Activated CD8-positive, alpha-beta T cell treated with anti-CD3 and anti-CD28 coated beads, Interleukin-2, amount 10 ng/mL, durations not matched to agents 7 days and 5 days (primary cell): Measurements from ENCODE around the gene MAD1L1. TPM values are rescaled to one million over a fixed set of nuclear protein-coding genes. Genes with fewer than 3 reads are reported as not detected.
A peak's percentile ranks its signal among the peaks of the same experiment; 100 is the strongest.

Experiments used
- ATAC-seq: fragments of 150-1000 bp; cut with Tn5 transposase; one replicate; pipeline ENCODE4 v1.10.0; 2021; ENCODE audit warnings: moderate library complexity
- CTCF ChIA-PET: fragments of 350-600 bp; sonication (Branson Sonifier 250); formaldehyde crosslinking; loops from one replicate; lab custom pipeline; 2021; ENCODE audit warnings: antibody characterized with exemption; lab: Charles Lee
- POLR2A ChIA-PET: fragments of 350-600 bp; sonication (Branson Sonifier 250); formaldehyde crosslinking; loops from one replicate; lab custom pipeline; 2021; ENCODE audit warnings: antibody characterized with exemption; lab: Charles Lee
- DNase-seq: peaks from one replicate; pipeline ENCODE4 v3.0.0-alpha.2; 2020
- H3K27ac Mint-ChIP-seq: one replicate; pipeline ENCODE4 v1.8.0; 2021; ENCODE audit warnings: mild to moderate bottlenecking, mixed read lengths
- H3K27me3 Mint-ChIP-seq: one replicate; pipeline ENCODE4 v1.8.0; 2021; ENCODE audit warnings: low read depth, mixed read lengths
- H3K36me3 Mint-ChIP-seq: one replicate; pipeline ENCODE4 v1.8.0; 2021; ENCODE audit warnings: low read depth, mixed read lengths
- H3K4me1 Mint-ChIP-seq: one replicate; pipeline ENCODE4 v1.8.0; 2021; ENCODE audit warnings: low read depth, mixed read lengths
- H3K4me3 Mint-ChIP-seq: one replicate; pipeline ENCODE4 v1.8.0; 2021; ENCODE audit warnings: mild to moderate bottlenecking, mixed read lengths
- H3K9me3 Mint-ChIP-seq: one replicate; pipeline ENCODE4 v1.8.0; 2022; ENCODE audit warnings: mixed read lengths; ENCODE audit not compliant: insufficient read depth
- total RNA-seq, 2 experiments: library from RNA; stranded (reverse); gene quantifications; one replicate each; pipeline ENCODE4 v1.2.3, GENCODE V29; 2021

The MAD1L1 gene
- total RNA-seq, 2 experiments from 2014 or later = 79.8 to 82.7 TPM

DNA sequence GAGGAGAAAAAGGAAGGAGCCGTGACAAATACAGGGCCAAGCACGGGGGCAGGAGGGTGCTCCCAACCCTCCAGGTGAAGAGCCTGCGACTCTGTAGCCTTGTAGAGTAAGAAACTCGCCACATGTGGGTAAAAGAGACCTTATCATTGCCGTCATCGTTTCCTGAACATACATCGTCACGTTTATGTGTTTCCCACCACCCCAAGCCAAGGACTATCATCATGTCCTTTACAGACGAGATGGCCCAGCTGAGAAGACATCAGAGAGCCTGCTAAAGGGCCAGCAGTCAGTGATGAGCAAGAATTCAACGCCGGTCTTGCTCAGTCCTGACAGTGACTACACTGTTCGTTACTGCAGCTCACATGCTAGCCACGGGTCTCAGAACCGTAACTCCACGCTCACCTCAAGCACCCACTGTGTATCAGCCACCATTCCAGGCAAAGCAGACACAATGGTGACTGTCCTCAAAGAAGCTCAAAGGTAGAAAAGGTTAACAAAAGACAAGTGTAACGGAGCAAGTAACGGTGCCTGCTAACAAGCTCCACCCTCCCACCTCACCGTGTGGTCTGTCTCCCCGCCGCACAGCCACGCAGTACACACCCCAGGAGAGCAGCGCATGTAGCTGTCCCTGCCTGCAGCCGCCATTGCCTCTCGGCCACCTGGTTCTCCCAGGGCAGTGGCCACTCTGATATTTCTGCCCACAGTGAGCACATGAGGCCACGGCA is 147.8 kb downstream of the MAD1L1 start:
- Mint-ChIP-seq H3K36me3 (peaks cover 4% of the 10 kb centered on the region), H3K27me3 (peaks cover 4% of the 10 kb centered on the region), H3K9me3 (no peaks in the 10 kb centered on the region), H3K27ac (peak overlapping the region; percentile 71), H3K4me3 (no peak overlapping the region), H3K4me1 (peaks cover 36% of the 10 kb centered on the region)
- ATAC-seq (peak; percentile 43), DNase-seq (peak; percentile 31)
- ChIA-PET CTCF (interaction anchor here (1.0 to 1.5 kb wide), 2 partner anchors 15 to 125 kb away, joined by 3 to 4 read pairs; no protein-coding TSS in a partner anchor), POLR2A (interaction anchor here (0.5 kb wide), 1 partner anchor 1108 kb away, joined by 3 read pairs; no protein-coding TSS in a partner anchor)

DNA sequence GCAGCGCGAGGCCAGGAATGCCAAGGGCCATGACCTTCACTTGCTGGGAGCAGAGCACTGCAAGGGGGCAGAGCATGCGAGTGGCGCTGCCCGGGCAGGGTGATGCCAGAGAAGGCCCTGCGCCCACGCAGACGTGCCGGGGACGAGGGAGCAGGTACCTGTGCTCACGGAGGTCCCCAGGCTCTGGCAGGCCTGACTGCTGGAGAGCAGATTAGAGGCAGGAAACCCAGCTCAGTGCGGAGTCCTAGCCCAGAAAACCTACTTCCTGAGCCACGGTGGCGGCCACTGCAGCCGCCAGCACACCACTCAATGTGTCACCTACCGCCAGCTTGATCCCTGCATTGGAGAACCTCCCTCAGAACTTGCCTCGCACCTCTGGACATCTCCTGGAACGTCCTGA is 148.4 kb downstream of the MAD1L1 start:
- CTCF ChIA-PET = interaction anchor here (1.0 to 1.5 kb wide), 2 partner anchors 15 to 126 kb away, joined by 3 to 4 read pairs; no protein-coding TSS in a partner anchor
- H3K4me1 Mint-ChIP-seq = peaks cover 42% of the 10 kb centered on the region
- peak overlapping the region; percentile 71 for H3K27ac Mint-ChIP-seq
- H3K27me3 Mint-ChIP-seq = peaks cover 4% of the 10 kb centered on the region
- DNase-seq (peak; percentile 59), ATAC-seq (peak; percentile 69)
- H3K36me3 Mint-ChIP-seq = peaks cover 4% of the 10 kb centered on the region
- peak overlapping the region; percentile 37 for H3K4me3 Mint-ChIP-seq
- no peaks in the 10 kb centered on the region for H3K9me3 Mint-ChIP-seq
- POLR2A ChIA-PET = no interaction called here

- H3K36me3 Mint-ChIP-seq = peaks cover 4% of the 10 kb centered on the region
- H3K27ac Mint-ChIP-seq = no peak overlapping the region
- H3K4me3 Mint-ChIP-seq = no peak overlapping the region
- peaks cover 43% of the 10 kb centered on the region for H3K4me1 Mint-ChIP-seq
- no peaks in the 10 kb centered on the region for H3K9me3 Mint-ChIP-seq
- DNase-seq (no peak), ATAC-seq (no peak)
- ChIA-PET CTCF (interaction anchor here (1.5 kb wide), 1 partner anchor 127 kb away, joined by 3 read pairs; no protein-coding TSS in a partner anchor), POLR2A (no interaction called here)
- H3K27me3 Mint-ChIP-seq = peaks cover 4% of the 10 kb centered on the region
Measured at GRCh38 chr7:2083362-2083761, 149.4 kb downstream of the MAD1L1 start.

GRCh38 chr7:2082139-2082998 is 150.4 kb downstream of the MAD1L1 start:
- no peak for DNase-seq
- Mint-ChIP-seq H3K27me3 (peaks cover 4% of the 10 kb centered on the region), H3K9me3 (no peaks in the 10 kb centered on the region), H3K4me1 (peaks cover 35% of the 10 kb centered on the region), H3K36me3 (peaks cover 4% of the 10 kb centered on the region), H3K27ac (no peak overlapping the region), H3K4me3 (no peak overlapping the region)
- POLR2A ChIA-PET = no interaction called here
- CTCF ChIA-PET = no interaction called here
- ATAC-seq = no peak

- POLR2A ChIA-PET = no interaction called here
- Mint-ChIP-seq H3K27me3 (peaks cover 4% of the 10 kb centered on the region), H3K27ac (peak overlapping the region; percentile 17)
Measured at GRCh38 chr7:2081526-2082135, 151.1 kb downstream of the MAD1L1 start.

DNA sequence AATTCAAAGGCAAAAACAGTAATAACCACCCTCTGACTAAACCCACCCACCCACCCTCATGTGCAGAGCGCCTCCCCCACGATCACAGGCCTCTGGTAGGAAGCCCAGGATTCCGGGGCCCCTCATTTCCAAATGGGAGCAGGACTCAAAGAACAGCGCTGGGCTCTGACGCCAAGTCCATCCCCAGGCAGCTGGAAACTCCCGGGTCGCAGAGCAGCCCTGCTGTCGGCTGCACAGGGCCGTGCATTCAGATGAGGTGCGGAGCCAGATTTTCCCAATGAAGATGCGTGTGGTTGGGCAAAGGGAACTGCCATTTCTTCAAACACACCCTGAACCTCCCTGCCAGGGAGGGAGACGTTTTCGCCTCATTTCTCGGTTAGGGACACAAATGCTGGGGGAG is 152.3 kb downstream of the MAD1L1 start:
- no peak for ATAC-seq
- Mint-ChIP-seq H3K9me3 (no peaks in the 10 kb centered on the region), H3K36me3 (peaks cover 3% of the 10 kb centered on the region), H3K4me3 (no peak overlapping the region), H3K27me3 (peaks cover 4% of the 10 kb centered on the region), H3K27ac (no peak overlapping the region), H3K4me1 (peaks cover 31% of the 10 kb centered on the region)
- DNase-seq = no peak
- ChIA-PET CTCF (no interaction called here), POLR2A (no interaction called here)

More at GRCh38 chr7:2081526-2082135, 151.1 kb downstream of the MAD1L1 start:
- Mint-ChIP-seq H3K4me1 (peaks cover 35% of the 10 kb centered on the region), H3K36me3 (peaks cover 4% of the 10 kb centered on the region), H3K9me3 (no peaks in the 10 kb centered on the region), H3K4me3 (no peak overlapping the region)
- ATAC-seq (no peak), DNase-seq (no peak)
- CTCF ChIA-PET = no interaction called here

DNA sequence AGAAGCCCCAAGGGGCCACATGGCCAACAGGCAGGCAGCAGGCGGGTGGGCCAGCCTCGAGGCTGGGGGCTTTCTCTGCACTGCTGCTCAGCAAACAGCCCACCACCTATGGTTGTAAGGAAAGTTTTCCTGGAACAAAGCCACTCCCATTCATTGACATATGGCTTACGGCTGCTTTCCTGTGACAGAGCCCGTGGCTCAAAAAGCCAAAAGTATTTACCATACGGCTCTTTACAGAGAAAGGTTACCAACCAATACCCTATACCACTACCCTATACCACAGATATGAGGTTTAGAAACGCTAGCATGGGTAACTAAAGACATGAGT is 152.7 kb downstream of the MAD1L1 start:
- ATAC-seq = no peak
- Mint-ChIP-seq H3K27ac (no peak overlapping the region), H3K4me1 (peaks cover 27% of the 10 kb centered on the region), H3K4me3 (no peak overlapping the region), H3K27me3 (peaks cover 3% of the 10 kb centered on the region), H3K36me3 (peaks cover 3% of the 10 kb centered on the region), H3K9me3 (no peaks in the 10 kb centered on the region)
- DNase-seq = no peak
- CTCF ChIA-PET = interaction anchor here (1.1 kb wide), 1 partner anchor 16 kb away, joined by 3 read pairs; no protein-coding TSS in a partner anchor
- POLR2A ChIA-PET = no interaction called here

- DNase-seq (peak; percentile 41), ATAC-seq (peak; percentile 40)
- Mint-ChIP-seq H3K9me3 (no peaks in the 10 kb centered on the region), H3K4me3 (no peak overlapping the region), H3K36me3 (peaks cover 3% of the 10 kb centered on the region), H3K4me1 (peaks cover 22% of the 10 kb centered on the region), H3K27ac (peak overlapping the region; percentile 6), H3K27me3 (no peaks in the 10 kb centered on the region)
- CTCF ChIA-PET = interaction anchor here (1.1 kb wide), 1 partner anchor 16 kb away, joined by 3 read pairs; no protein-coding TSS in a partner anchor
- POLR2A ChIA-PET = no interaction called here
Measured at GRCh38 chr7:2079332-2080059, 153.2 kb downstream of the MAD1L1 start.

- DNase-seq (no peak), ATAC-seq (no peak)
- Mint-ChIP-seq H3K4me1 (peaks cover 16% of the 10 kb centered on the region), H3K27ac (no peak overlapping the region), H3K27me3 (no peaks in the 10 kb centered on the region), H3K36me3 (no peaks in the 10 kb centered on the region), H3K4me3 (no peak overlapping the region), H3K9me3 (no peaks in the 10 kb centered on the region)
- CTCF ChIA-PET = interaction anchor here (1.1 kb wide), 1 partner anchor 15 kb away, joined by 3 read pairs; no protein-coding TSS in a partner anchor
- POLR2A ChIA-PET = no interaction called here
Measured at GRCh38 chr7:2078899-2079298, 153.8 kb downstream of the MAD1L1 start.

DNA sequence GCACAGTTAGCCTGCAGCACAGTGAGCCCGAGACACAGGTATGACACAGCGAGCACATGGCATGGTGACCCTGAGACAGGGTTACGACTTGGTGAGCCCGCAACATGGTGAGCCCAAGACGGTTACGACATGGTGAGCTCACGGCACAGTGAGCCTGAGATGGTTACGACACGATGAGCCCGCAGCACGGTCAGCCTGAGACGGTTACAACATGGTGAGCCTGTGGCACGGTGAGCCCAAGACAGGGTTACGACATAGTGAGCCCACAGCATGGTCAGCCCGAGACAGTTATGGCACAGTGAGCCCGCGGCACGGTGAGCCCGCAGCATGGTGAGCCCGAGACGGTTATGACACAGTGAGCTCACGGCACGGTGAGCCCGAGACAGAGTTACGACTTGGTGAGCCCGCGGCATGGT is 156.1 kb downstream of the MAD1L1 start:
- H3K27me3 Mint-ChIP-seq = no peaks in the 10 kb centered on the region
- CTCF ChIA-PET = no interaction called here
- no peaks in the 10 kb centered on the region for H3K36me3 Mint-ChIP-seq
- H3K4me1 Mint-ChIP-seq = peaks cover 15% of the 10 kb centered on the region
- POLR2A ChIA-PET = no interaction called here
- no peak overlapping the region for H3K4me3 Mint-ChIP-seq
- H3K9me3 Mint-ChIP-seq = no peaks in the 10 kb centered on the region
- ATAC-seq (no peak), DNase-seq (no peak)
- H3K27ac Mint-ChIP-seq = no peak overlapping the region

DNA sequence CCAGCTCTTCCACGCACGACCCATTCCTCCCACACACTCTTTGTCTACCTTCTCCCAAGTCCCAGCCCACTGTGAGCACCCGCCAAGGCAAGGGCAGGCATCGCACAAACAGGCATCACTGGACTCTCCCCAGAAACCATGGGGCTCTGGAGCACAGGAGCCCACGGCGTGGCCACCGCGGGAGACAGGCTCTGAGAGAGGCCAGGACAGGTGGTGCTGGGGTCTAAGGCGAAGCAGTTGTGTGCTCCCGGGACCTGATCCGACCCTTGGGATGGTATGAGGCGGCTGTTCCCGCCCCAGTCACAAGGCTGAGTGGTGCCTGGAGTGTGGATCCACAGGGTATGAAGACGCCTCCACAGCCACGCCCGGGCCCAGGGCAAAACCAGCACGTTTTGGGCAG is 156.9 kb downstream of the MAD1L1 start:
- no peak overlapping the region for H3K27ac Mint-ChIP-seq
- ATAC-seq (no peak), DNase-seq (no peak)
- H3K27me3 Mint-ChIP-seq = no peaks in the 10 kb centered on the region
- no peak overlapping the region for H3K4me3 Mint-ChIP-seq
- no peaks in the 10 kb centered on the region for H3K36me3 Mint-ChIP-seq
- peaks cover 15% of the 10 kb centered on the region for H3K4me1 Mint-ChIP-seq
- CTCF ChIA-PET = no interaction called here
- no peaks in the 10 kb centered on the region for H3K9me3 Mint-ChIP-seq
- POLR2A ChIA-PET = no interaction called here
